ENCODE results near the gene MAT1A. TPM values are rescaled to one million over a fixed set of nuclear protein-coding genes. Genes with fewer than 3 reads are reported as not detected.

Gene MAT1A
- total RNA-seq, 1 experiment from 2014 or later: 1.6 TPM

DNA sequence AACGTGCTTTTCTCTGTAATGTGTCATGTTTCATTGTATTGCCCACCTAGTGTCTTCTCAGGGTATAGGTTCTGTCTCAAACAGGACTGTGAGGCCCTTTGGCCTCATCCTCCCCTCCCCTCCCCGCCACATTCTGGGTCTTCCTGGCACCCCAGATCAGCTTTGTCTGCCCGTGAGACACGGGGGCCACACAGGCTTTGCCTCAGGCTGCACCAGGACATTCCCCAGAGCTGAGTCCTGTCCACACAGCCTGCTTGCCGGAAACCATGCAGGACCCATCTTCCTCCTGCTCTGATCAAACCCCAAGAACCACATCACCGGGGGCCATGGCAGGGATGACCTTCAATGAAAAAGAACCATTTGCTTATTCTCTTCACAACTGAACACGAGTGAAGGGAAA lies 18.6 kb downstream of the MAT1A start:
- CTCF ChIA-PET: no interaction called here
- Histone ChIP-seq H3K27ac (ENCODE audit: low read depth, low read length) (no peak overlapping the region), H3K4me2 (ENCODE audit: low read length) (no peak overlapping the region), H3K9me3 (ENCODE audit: control insufficient read depth in 1 of 2, insufficient read depth in 1 of 2, low read depth in 1 of 2, low read length in 2 of 2) (no peaks in the 10 kb centered on the region), H2AFZ (ENCODE audit: low read depth, low read length, poor library complexity, severe bottlenecking) (no peak overlapping the region), H3K4me1 (ENCODE audit: control insufficient read depth in 1 of 2, insufficient read depth in 2 of 2, low read length in 2 of 2) (no peaks in the 10 kb centered on the region), H3K79me2 (ENCODE audit: insufficient read depth, low read length) (no peaks in the 10 kb centered on the region), H3K9ac (ENCODE audit: low read length) (no peak overlapping the region), H4K20me1 (ENCODE audit: insufficient read depth) (no peaks in the 10 kb centered on the region), H3K9me2 (ENCODE audit: insufficient read depth) (no peaks in the 10 kb centered on the region), H3K36me3 (ENCODE audit: control insufficient read depth in 1 of 2, insufficient read depth in 2 of 2, low read length in 2 of 2) (no peaks in the 10 kb centered on the region), H3K4me3 (replicated peaks in 1 of 2; ENCODE audit: low read depth in 1 of 2, low read length in 2 of 2) (no peak overlapping the region), H3K27me3 (ENCODE audit: insufficient read depth, low read length) (no peaks in the 10 kb centered on the region)
- POLR2A ChIA-PET: no interaction called here
- intact Hi-C loops (cut with micrococcal nuclease): no loop called here
- RAD21 ChIA-PET (ENCODE audit: low non-redundant PET in 1 of 2, low total read pairs in 2 of 2, uncharacterized antibody in 2 of 2, unreplicated experiment in 2 of 2): no interaction called here
- TF ChIP-seq TCF7L2 (IDR thresholded peaks at IDR 0.05; ENCODE audit: borderline replicate concordance, extremely low read depth, insufficient read depth, insufficient read length) (no peak), POLR2AphosphoS5 (IDR thresholded peaks at IDR 0.05; ENCODE audit: low read depth, low read length) (no peak), FOSL1 (IDR thresholded peaks at IDR 0.05; ENCODE audit: low read depth) (no peak), SRF (IDR thresholded peaks at IDR 0.05; ENCODE audit: low read depth) (no peak), ELF1 (IDR thresholded peaks at IDR 0.05; ENCODE audit: borderline replicate concordance, low read depth) (no peak), POLR2A (IDR thresholded peaks at IDR 0.05; ENCODE audit: borderline replicate concordance, extremely low read depth, insufficient read depth, insufficient read length) (no peak), SP1 (IDR thresholded peaks at IDR 0.05; ENCODE audit: low read depth) (no peak), CEBPB (IDR thresholded peaks at IDR 0.05; ENCODE audit: low read depth) (no peak), JUND (IDR thresholded peaks at IDR 0.05) (no peak)
- TF ChIP-seq, protein P1, sequence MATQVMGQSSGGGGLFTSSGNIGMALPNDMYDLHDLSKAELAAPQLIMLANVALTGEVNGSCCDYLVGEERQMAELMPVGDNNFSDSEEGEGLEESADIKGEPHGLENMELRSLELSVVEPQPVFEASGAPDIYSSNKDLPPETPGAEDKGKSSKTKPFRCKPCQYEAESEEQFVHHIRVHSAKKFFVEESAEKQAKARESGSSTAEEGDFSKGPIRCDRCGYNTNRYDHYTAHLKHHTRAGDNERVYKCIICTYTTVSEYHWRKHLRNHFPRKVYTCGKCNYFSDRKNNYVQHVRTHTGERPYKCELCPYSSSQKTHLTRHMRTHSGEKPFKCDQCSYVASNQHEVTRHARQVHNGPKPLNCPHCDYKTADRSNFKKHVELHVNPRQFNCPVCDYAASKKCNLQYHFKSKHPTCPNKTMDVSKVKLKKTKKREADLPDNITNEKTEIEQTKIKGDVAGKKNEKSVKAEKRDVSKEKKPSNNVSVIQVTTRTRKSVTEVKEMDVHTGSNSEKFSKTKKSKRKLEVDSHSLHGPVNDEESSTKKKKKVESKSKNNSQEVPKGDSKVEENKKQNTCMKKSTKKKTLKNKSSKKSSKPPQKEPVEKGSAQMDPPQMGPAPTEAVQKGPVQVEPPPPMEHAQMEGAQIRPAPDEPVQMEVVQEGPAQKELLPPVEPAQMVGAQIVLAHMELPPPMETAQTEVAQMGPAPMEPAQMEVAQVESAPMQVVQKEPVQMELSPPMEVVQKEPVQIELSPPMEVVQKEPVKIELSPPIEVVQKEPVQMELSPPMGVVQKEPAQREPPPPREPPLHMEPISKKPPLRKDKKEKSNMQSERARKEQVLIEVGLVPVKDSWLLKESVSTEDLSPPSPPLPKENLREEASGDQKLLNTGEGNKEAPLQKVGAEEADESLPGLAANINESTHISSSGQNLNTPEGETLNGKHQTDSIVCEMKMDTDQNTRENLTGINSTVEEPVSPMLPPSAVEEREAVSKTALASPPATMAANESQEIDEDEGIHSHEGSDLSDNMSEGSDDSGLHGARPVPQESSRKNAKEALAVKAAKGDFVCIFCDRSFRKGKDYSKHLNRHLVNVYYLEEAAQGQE (IDR thresholded peaks at IDR 0.05; ENCODE audit: low read depth): no peak
- TF ChIP-seq, protein P2, sequence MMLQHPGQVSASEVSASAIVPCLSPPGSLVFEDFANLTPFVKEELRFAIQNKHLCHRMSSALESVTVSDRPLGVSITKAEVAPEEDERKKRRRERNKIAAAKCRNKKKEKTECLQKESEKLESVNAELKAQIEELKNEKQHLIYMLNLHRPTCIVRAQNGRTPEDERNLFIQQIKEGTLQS (IDR thresholded peaks at IDR 0.05): no peak
- TF ChIP-seq, protein P3, sequence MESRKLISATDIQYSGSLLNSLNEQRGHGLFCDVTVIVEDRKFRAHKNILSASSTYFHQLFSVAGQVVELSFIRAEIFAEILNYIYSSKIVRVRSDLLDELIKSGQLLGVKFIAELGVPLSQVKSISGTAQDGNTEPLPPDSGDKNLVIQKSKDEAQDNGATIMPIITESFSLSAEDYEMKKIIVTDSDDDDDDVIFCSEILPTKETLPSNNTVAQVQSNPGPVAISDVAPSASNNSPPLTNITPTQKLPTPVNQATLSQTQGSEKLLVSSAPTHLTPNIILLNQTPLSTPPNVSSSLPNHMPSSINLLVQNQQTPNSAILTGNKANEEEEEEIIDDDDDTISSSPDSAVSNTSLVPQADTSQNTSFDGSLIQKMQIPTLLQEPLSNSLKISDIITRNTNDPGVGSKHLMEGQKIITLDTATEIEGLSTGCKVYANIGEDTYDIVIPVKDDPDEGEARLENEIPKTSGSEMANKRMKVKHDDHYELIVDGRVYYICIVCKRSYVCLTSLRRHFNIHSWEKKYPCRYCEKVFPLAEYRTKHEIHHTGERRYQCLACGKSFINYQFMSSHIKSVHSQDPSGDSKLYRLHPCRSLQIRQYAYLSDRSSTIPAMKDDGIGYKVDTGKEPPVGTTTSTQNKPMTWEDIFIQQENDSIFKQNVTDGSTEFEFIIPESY (IDR thresholded peaks at IDR 0.05; ENCODE audit: extremely low read depth, insufficient replicate concordance, low read length): no peak
- TF ChIP-seq, protein P4, sequence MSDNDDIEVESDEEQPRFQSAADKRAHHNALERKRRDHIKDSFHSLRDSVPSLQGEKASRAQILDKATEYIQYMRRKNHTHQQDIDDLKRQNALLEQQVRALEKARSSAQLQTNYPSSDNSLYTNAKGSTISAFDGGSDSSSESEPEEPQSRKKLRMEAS (IDR thresholded peaks at IDR 0.05): no peak
- BruUV-seq (replicated peaks): no TSS peak
- DNase-seq (ENCODE audit: low read depth, low spot score) (no peak), ATAC-seq (no peak)
